ENCODE measurements around the gene ANKRD45. TPM values are rescaled to one million over a fixed set of nuclear protein-coding genes. Genes with fewer than 3 reads are reported as not detected.

ANKRD45 gene
- total RNA-seq, 2 donors from 2014 or later, result 0.34 TPM; not detected in 1

Other genes with a start within 250 kb of the ANKRD45 start
- gene PRDX6, start 192.5 kb downstream of the ANKRD45 start, total RNA-seq, result 100 to 1,000 TPM; 136 to 147 TPM
- not detected for gene SLC9C2, start 66.8 kb downstream of the ANKRD45 start, total RNA-seq
- not detected for gene TEX50, start 34.5 kb downstream of the ANKRD45 start, total RNA-seq
- 10 to 100 TPM; 19.7 to 22.1 TPM for gene KLHL20, start 45.1 kb upstream of the ANKRD45 start, total RNA-seq
- 10 to 100 TPM; 16.3 to 22.2 TPM for gene DARS2, start 154.8 kb upstream of the ANKRD45 start, total RNA-seq
- 10 to 100 TPM; 36.2 to 38.3 TPM for gene CENPL, start 155.0 kb upstream of the ANKRD45 start, total RNA-seq
- gene GAS5, start 198.1 kb upstream of the ANKRD45 start, total RNA-seq, result 1,000 to 10,000 TPM; 1,204 to 1,544 TPM
- gene ZBTB37, start 198.5 kb upstream of the ANKRD45 start, total RNA-seq, result 10 to 100 TPM; 14.2 to 14.9 TPM
- gene SERPINC1, start 247.5 kb upstream of the ANKRD45 start, total RNA-seq, result under 1 TPM in 1 of 2 donors, not detected in 1; 0.30 TPM